Upper lobe of left lung (tissue), 4 donors: ENCODE results near the gene PRC1.

ENCODE experiments used
- CTCF ChIP-seq, 6 experiments: fragments of 450-650 bp in 4 of 6; fragments of 200-600 bp in 2 of 6; sonication (generic) in 2 of 6; IDR thresholded peaks; one replicate each; pipeline ENCODE4 v1.5.1; 2016 to 2019; ENCODE audit warnings: antibody characterized with exemption in 6 of 6
- EP300 ChIP-seq, 4 donors: sonication (generic); formaldehyde crosslinking; IDR thresholded peaks; one replicate each; pipeline ENCODE4 v1.5.1; 2017; ENCODE audit warnings: antibody characterized with exemption in 4 of 4, control low read depth in 2 of 4
- POLR2A ChIP-seq, 4 donors: fragments of 450-650 bp; IDR thresholded peaks; one replicate each; pipeline ENCODE4 v1.5.1; 2016 to 2017; ENCODE audit warnings: antibody characterized with exemption in 4 of 4, mild to moderate bottlenecking in 2 of 4

GRCh38 chr15:90916461-90916860 is 77.9 kb downstream of the PRC1 start:
- TF ChIP-seq CTCF (IDR thresholded peaks at IDR 0.05) (no peak), POLR2A (IDR thresholded peaks at IDR 0.05) (no peak), EP300 (IDR thresholded peaks at IDR 0.05) (no peak)
